Activated effector memory CD4-positive, alpha-beta T cell treated with anti-CD3 and anti-CD28 coated beads, Interleukin-2, amount 50 U/mL, for 16 hours (primary cell): ENCODE data around the gene MATK.
"Not testable (repeated sequence)": the region's sequence is repeated elsewhere in the genome, so short reads cannot be mapped to it uniquely, and the experiment has no call there.

ENCODE experiments used
- DNase-seq: peaks from one replicate; pipeline ENCODE4 v3.0.0-alpha.2; 2020

The MATK gene

DNA sequence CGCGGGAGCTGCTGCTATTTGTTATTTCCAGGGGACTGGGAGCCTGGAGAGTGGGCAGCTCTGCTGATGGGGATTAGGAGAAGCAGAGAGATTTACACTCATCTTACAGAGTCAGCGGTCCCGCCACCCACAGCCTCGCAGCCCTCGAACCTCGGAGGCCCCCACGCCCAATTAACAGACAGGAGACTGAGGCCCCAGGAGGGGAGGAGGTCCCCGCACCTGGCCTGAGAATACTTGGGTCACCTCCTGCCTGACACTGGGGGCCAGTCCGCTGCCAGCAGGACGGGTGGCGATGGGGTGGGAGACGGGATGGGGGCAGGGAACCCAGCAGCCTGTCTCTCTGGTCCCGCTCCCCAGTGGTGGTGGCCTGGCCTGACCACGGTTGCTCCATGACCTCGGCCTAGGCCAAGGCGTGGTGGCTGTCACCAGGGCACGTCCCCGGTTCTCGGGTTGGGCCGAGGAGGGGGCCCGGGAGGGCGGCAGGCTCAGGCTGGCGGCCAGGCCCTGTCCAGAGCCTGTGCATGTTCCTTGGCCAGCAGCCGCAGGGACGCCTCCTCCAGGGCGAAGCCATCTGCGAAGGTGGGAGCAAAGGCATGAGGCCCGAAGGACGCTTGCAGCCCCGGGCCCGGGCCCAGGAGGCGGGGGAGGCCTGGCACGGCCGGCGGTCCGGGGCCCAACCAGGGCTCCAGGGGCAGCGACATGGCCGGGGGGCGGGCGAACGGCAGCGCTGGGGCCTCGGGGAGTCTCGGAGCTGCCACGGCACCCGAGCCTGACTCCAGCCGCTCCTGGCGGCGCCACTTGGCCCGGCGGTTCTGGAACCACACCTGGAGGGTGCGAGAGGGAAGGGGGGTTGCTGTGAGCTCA, 15.8 kb downstream of the MATK start:
- no peak for DNase-seq

DNA sequence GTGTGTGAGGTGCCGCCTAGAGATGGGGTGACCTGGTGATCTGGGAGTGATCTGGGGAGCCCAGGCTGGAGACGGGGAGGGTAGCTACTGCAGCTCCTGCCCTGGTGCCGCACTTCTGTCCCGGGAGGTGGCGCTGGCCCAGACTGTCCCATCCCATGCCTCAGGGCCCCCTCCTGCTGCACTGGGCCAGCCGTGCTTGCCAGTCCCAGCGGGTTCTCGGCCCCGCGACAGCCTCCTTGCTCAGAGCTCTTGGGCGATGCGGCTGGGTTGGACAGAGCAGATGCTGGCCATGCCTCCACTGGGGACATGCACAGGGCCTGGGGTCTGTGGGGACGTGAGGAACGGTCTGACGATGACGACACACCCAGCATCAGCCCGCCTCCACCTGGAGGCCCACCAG, 16.7 kb downstream of the MATK start:
- no peak for DNase-seq

DNA sequence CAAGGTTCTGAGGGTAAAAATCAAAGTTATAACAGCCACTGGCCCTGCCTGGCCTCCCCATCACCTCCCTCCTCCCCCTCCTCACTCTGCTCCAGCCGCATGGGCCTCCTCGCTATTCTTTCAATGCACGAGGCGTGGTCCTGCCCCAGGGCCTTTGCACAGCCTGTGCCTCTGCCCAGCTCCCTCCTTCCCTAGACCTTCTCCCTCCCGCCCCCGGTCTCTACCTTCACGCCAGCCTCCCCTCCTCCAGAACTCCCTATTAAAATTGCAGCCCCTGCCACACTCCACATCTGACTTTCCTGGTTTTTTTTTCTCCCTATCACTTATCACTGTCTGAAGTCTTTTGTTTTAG, 17.5 kb downstream of the MATK start:
- DNase-seq, result no peak

DNA sequence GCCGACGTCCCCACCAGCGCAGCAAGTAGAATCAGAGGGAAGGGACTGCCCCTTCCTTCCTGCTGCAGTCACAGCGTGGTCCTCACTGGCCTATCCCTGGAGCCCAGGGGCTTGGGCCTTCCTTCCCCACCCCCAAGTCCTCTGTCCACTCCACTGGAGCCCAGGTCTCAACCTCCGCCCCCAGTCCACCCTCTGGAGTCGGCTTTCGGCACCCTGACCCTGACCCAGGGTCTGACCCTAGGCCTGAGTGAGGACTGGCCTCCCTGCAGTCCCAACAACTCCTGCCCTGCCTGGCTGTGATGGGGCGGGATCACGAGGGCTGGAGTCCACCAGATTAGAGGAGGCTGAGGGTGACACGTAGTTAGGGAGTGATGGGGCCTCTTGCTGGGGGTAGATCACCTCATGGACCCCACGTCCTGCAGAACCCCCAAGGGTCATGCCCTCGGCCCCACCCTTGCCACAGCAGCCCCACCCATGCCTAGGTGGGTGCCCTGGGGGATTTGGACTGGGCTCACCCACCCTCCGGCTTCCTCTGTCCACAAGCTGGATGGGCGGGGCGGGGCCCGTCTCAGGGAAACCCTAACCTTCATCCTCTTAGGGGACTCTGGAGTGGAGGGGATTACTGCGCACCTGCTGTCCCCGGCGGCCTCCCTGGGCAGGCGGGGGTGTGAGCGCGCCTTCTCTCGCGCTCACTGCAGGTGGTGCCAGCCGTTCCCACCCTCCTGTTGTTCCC, 18.0 kb downstream of the MATK start:
- DNase-seq, result no peak

DNA sequence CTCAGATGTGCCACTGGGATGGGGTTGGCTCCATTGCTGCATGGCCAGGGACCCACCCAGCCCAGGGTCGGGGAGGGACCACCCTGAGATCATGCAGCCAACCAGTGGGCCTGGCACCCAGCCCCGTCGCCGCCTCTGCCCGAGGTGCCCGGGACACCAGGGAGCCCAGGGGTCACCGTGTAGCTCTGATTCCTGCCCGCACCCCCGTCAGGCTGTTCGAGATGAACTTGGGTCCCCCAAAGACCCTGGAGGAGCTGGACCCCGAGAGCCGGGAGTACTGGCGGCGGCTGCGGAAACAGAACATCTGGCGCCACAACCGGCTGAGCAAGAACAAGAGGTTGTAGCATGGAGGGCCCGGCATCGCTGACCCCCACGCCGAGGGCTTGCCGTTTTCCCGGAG, 19.1 kb downstream of the MATK start:
- DNase-seq, result no peak

DNA sequence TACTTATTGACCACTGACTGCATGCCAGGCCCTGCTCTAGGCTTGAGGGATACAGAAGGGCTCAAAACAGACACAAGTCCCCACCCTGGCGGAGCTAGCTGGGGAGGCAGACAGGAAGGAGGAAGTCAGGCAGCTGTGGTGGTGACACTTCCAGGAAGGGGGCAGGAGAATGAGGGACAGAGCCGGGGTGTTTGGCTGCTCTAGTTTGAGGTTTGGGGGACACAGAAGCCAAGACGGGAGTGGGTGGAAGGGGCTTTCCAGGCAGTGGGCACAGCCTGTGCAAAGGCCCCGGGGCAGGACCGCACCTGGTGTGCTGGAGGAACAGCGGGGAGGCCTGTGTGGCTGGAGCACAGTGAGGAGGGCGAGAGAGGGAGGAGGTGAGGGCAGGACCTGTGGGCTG, 19.7 kb downstream of the MATK start:
- no peak for DNase-seq

DNA sequence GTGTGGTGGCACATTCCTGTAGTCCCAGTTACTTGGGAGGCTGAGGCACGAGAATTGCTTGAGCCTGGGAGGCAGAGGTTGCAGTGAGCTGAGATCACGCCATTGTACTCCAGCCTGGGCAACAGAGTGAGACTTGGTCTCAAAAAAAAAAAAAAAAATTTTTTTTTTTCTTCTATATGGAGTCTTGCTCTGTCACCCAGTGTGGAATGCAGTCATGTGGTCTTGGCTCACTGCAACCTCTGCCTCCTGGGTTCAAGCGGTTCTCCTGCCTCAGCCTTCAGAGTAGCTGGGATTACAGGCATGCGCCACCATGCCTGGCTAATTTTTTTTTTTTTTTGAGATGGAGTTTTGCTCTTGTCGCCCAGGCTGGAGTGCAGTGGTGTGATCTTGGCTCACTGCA, 20.4 kb downstream of the MATK start:
- DNase-seq, result not testable (repeated sequence)

DNA sequence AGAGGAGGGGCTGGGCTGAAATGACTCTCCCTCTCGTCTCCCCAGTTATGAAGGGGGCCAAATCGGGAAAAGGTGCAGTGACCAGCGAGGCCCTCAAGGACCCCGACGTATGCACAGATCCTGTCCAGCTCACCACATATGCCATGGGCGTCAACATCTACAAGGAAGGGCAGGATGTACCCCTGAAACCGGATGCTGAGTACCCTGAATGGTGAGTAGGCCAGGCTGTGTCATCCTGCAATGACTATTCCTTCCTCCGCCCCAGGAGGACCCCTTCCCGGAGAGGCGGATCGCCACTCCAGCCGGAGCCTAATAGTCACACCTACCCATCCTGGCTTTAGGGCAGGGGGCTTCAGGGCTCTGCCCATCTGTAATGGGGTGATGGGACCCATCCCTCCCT, 21.1 kb downstream of the MATK start:
- DNase-seq, result no peak

DNA sequence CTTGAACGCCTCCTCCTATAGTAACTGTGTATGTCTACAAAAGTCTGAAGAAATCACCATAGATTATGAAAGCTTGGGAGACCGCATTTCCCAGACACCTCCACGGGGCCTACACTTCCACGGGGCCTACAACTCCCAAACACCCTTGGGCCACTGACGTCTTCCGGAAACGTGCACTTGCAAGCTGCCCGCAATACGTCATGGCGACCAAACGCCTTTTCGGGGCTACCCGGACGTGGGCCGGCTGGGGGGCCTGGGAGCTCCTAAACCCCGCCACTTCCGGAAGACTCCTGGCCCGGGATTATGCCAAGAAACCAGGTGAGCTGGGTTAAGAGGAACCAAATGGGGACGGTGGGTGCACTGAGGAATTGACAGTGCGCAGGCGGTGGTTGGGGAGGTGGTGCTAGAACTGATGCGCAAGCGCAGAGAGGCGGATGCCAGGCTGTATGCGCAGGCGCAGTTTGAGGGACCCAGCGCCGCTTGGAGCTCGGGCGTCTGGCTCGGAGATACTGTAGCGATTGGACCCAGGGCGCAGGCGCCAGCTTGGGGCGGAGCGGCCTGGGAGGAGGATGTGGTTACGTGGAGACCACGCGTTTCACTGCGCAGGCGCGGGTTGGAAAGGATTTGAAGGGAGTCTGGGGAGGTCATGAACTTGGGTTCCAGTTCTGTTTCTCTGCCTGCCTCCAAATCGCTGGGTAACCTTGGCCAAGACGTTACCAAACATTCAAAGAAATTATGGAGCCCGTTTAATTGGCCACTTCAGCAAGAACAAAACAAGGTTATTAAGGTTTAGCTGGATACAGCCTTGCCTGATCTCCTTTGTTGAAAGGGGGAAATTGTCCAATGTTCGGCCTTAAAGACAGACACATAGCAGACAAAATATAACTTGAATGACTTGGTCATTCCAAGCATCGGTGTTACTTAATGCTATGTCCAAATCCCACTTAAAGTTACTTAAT, 23.4 kb downstream of the MATK start, which contains the start of gene MRPL54:
Gene MRPL54, plus strand, starts transcription at position 182 of the 959 bp plus-strand sequence. Its CDS starts 19 bp downstream, at position 201.
- peak; percentile 100 for DNase-seq

DNA sequence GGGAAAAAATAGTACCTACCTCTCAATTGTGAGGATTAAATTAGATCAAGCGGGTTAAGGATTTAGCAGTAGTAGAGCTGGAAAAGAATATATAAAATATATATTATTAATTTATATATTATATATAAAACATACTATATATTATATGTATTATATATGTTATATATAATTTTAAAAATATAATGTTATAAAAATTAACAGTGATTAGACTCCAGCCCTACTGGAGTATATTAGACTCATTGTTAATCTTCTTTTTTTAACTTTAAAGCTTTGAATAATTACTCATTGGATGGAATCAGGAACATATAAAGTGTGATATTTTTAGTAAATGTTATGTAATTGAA, 24.1 kb downstream of the MATK start:
- no peak for DNase-seq

DNA sequence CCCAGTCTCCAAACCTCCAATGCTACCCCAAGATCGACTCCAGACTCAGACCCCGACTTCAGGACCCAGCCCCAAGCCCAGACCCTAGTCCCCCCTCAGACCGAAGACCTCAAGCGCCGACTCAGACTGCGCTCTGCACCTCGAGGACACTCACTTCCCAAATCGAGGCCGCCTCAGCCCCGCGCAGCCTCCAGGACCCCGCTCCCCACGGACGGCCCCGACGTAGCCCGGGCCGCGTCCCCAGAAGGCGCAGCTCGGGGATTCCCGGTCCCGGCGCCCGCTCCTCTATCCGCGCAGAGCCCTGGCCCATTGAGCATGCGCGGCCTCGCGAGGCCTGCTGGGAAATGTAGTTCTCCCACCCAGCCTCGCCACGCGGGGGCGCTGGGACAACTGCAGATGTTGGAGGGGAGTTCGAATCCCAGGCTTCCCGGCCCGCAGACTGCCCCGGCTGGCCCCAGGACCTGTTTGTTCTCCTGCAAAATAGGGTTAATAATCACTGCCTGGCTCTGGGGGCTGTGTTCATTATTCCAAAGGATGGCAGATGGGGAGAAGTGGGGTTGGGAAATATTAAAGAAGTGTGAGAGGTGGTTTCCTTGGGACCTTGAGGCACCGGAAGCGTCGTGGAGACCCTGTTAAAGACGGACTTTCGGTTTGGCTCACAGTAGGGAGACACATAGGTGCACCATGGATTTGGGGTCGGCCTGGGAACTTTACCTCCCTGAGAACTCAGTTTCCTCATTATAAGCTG, 24.6 kb downstream of the MATK start, which contains the start of gene APBA3:
Gene APBA3, minus strand, starts transcription at position 311 of the 748 bp plus-strand sequence. CDS start 1,428 bp downstream, outside the sequence.
- peak; percentile 99 for DNase-seq

DNA sequence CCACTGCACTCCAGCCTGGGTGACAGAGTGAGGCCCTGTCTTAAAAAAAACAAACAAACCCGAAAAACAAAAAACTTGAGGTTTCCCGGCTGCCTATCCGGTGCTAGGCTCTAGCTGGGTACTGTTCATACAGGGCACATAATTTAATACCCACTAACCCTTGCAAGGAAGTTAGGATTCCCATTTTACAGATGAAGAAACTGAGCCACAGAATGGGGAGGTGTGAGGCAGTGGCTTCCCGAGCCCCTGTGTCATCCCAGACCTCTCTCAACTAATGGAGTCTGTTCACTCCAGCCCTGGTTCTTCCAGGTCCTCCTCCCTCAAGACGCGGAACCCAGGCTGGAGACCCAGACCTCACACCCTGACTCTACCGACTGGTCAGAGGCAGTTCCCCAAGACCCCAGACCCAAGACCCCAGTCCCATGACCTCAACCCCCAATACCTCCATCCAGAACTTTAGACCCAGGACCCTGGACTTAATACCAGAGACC, 25.3 kb downstream of the MATK start:
- DNase-seq, result peak; percentile 70

DNA sequence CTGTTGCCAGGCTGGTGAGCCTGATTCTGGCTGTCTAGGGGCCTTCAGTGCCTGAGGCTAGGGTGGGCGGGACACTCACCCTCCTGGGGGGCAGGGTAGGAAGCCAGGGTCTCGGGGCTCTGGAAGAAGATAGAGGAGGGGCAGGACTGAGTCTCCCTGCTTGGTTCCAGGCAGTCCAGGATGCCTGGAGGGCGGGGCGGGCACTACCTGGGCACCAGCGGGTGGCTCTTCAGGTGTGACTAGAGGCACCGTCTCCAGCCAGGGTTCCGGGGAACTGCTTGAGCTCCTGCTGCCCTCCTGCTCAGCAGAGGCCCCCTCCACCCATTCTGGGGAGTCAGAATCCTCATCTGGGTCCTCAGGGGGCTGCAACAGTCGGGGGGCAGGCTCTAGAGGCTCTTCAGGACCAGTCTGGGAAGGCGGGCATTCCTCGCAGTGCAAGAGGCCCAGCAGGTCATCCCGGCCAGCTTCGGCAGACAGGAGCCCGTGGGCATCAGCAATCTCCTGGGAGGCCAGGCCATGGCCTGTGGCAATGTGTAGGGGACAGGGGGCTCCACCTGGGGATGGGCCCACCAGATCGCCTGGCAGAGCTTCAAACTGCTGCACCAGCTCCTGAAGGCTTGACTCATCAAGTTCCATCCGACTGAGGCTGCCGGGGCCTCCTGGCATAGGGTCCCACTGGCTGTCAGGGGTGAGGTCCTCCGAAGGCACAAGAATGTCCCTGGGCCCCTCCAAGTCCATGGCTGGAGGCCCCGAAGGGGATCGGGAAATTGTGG, 26.5 kb downstream of the MATK start:
- DNase-seq, result no peak

DNA sequence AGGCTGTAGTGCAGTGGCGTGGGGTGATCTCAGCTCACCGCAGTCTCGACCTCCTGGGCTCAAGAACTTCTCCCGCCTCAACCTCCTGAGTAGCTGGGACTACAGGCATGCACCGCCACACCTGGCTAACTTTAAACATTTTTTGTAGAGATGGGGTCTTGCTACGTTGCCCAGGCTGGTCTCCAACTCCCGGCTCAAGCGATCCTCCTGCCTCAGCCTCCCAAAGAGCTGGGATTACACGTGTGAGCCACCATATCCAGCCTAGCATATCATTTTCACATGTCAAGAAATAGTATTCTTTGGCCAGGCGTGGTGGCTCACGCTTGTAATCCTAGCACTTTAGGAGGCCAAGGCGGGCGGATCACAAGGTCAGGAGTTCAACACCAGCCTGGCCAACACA, 27.9 kb downstream of the MATK start:
- DNase-seq, result not testable (repeated sequence)

DNA sequence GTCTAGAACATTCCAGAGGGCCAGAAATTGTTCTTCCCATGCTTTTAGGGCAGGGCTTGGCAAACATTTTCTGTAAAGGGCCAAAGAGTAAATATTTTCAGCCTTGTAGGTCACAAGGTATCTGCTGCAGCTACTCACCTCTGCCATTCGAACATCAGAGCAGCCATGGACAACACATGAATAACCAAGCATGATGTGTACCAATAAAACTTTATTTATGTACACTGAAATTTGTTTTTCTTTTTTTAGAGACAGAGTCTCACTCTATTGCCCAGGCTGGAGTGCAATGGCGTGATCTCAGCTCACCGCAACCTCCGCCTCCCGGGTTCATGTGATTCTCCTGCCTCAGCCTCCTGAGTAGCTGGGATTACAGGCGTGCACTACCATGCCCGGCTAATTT, 28.5 kb downstream of the MATK start:
- DNase-seq, result not testable (repeated sequence)

DNA sequence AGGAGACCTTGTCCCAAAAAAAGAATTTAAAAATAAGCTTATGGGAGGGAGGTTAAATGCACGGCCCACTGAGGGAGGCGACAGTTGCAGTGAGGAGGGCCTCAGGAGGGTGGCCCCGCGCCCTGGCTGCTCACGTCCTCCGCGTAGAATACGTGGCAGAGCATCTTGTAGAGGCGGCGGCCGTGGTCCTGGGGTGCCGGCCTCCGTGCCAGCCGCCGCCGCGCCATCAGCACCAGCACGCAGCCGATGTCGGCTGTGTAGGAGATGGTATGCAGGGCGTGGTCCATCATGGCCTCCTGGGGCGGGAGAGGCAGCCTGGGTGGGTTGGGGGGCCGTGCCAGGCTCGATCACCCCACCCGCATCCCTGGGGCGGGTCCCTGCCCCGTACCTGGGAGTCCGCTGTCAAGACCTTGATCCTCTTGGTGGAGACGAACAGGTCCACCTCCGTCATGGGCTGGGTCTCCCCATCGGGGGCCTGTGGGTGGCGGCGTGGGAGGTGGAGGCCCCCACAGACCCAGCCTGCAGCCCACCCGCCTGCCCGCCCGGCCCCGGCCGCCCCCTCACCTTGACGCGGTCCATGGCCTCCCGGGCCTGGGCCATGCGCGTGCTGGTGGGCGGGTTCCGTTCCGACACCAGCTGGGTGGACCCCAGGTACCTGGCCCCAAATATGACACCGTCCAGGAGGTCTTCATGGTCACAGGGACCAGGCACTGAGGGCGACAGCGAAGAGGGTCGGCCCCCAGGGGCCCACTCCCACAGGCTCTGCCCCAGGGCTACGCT, 32.4 kb downstream of the MATK start:
- no peak for DNase-seq

DNA sequence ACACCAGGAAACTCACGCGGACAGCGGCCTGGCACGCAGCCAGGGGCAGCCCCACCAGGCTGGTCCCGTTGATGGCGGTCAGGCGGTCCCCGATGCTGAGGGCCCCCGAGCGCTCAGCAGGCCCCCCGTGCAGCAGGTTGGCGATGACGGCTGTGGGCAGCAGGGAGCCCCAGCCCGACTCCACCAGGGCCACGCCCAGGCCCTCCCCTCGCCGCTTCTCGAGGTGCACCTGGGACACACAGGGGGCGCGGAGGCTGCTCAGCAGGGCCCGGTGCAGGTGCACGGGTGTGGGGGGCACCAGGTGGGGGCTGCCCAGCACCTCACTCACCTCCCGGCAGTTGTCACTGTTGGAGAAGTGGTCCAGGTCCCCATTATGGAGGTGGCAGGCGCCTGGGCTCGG, 33.7 kb downstream of the MATK start:
- DNase-seq, result no peak

DNA sequence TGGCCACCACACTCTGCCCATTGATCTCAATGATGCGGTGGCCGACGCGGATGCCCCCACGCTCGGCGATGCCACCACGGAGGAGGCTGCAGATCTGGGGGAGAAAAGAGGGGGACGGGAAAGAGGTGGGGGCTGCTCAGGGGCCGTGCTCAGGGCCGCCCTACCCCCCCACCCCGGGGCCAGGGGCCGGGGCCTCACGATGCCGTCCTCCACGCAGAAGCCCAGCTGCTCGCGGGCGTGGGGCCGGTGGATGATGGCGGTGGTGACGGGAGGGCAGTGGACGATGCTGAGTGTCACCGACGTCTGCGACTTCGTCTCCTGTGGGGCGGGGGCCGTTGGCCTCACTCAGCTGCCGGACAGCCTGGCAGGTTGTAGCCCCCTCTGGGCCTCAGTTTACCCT, 34.9 kb downstream of the MATK start:
- DNase-seq, result no peak

DNA sequence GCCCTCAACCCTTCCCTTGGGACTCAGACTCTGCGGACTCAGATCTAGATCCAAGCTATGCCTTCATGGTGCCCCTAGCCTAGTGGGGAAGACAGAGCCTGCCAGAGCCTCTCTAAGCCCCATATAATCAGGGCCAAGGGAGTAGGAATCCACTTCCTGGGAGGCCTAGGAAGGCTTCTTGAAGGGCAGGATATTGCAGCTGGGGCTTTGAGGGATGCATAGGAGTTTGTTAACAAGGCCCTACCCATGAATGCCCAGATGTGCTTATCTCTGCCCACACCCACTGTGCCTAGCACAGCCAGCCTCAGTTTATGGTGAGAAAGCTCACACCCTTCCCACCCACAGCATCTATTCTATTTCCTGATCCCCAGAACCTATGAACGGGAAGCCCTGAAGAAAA, 36.0 kb downstream of the MATK start:
- no peak for DNase-seq

DNA sequence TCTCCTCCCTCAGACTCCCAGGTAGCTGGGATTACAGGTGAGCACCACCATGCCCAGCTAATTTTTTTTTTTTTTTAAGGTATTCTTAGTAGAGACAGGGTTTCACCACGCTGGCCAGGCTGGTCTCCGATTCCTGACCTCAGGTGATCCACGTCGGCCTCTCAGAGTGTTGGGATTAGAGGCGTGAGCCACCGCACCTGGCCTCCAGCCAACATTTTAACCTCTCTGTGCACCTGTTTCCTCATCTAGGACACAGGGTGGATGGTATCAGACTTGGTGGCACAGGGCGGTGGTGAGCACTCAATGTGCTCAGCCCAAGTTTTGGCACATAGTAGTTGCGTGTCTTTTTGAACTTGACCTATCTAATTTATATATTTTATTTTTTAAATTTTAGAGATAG, 37.2 kb downstream of the MATK start:
- no peak for DNase-seq
